Effector CD8-positive, alpha-beta T cell (primary cell): ENCODE data around the gene APOC4.
"Not testable (repeated sequence)": the region's sequence is repeated elsewhere in the genome, so short reads cannot be mapped to it uniquely, and the experiment has no call there.

Source experiments
- DNase-seq: peaks from one replicate; lab custom pipeline; 2025; lab: John Stamatoyannopoulos, UW

The APOC4 gene

GRCh38 chr19:44958090-44958489 is 16.1 kb downstream of the APOC4 start:
- no peak for DNase-seq

- DNase-seq: no peak
Measured at GRCh38 chr19:44959691-44960090, 17.7 kb downstream of the APOC4 start.

- no peak for DNase-seq
Measured at GRCh38 chr19:44960906-44961728, 19.1 kb downstream of the APOC4 start.

GRCh38 chr19:44961821-44962220 is 19.8 kb downstream of the APOC4 start:
- DNase-seq: no peak

GRCh38 chr19:44968118-44968517 is 26.1 kb downstream of the APOC4 start:
- DNase-seq: no peak

- no peak for DNase-seq
Measured at GRCh38 chr19:44968670-44969069, 26.6 kb downstream of the APOC4 start.

GRCh38 chr19:44969437-44969836 is 27.4 kb downstream of the APOC4 start:
- DNase-seq: no peak

- DNase-seq: not testable (repeated sequence)
Measured at GRCh38 chr19:44971451-44971850, 29.4 kb downstream of the APOC4 start.

- DNase-seq: no peak
Measured at GRCh38 chr19:44972802-44973201, 30.8 kb downstream of the APOC4 start.

GRCh38 chr19:44973982-44974735 is 32.1 kb downstream of the APOC4 start:
- no peak for DNase-seq

GRCh38 chr19:44974857-44975256 is 32.8 kb downstream of the APOC4 start:
- DNase-seq: no peak

- no peak for DNase-seq
Measured at GRCh38 chr19:44975444-44975843, 33.4 kb downstream of the APOC4 start.

GRCh38 chr19:44984005-44984404 is 42.0 kb downstream of the APOC4 start:
- no peak for DNase-seq

- DNase-seq: no peak
Measured at GRCh38 chr19:44985445-44985844, 43.4 kb downstream of the APOC4 start.

- no peak for DNase-seq
Measured at GRCh38 chr19:44986389-44986788, 44.4 kb downstream of the APOC4 start.

- no peak for DNase-seq
Measured at GRCh38 chr19:44987148-44987675, 45.2 kb downstream of the APOC4 start.

- no peak for DNase-seq
Measured at GRCh38 chr19:44988273-44988672, 46.2 kb downstream of the APOC4 start.

GRCh38 chr19:44988896-44989556 is 47.0 kb downstream of the APOC4 start:
- DNase-seq: peak; percentile 42

GRCh38 chr19:44990459-44990858 is 48.4 kb downstream of the APOC4 start:
- DNase-seq: no peak

- no peak for DNase-seq
Measured at GRCh38 chr19:44990966-44991365, 48.9 kb downstream of the APOC4 start.

GRCh38 chr19:44992336-44993163 is 50.5 kb downstream of the APOC4 start:
- DNase-seq: no peak

- no peak for DNase-seq
Measured at GRCh38 chr19:44993526-44993925, 51.5 kb downstream of the APOC4 start.
